GM19043 (cell line): ENCODE measurements around the gene ANGPTL8.

Source experiments
- ATAC-seq: cut with Tn5 transposase; IDR thresholded peaks from one replicate; pipeline ENCODE4 v1.9.1; 2021; ENCODE audit warnings: low read depth; ENCODE audit not compliant: unreplicated experiment

ANGPTL8 gene

DNA sequence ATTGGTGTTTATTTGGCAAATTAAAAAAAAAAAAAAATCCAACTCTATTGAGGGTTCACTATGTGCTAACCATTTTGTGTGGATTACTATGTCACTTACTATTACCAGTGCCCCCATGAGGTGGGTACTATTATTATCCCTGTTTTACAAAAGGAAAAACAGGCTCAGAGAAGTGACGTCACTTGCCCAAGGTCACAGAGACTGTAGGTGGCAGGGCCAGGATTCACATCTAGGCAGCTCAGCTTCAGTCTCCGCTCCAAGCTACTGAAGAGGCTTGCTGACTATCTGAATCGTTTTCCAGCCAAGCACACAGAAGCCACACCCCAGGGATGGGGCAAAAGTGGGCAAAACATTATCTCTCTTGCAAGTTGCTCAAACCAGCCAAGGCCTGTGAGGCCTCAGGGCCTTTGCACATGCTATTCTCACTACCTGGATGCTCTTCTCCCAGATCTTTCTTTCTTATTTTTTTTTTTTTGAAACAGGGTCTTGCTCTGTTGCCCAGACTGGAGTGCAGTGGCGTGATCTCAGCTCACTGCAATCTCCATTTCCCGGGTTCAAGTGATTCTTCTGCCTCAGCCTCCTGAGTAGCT, 4.8 kb upstream of the ANGPTL8 start:
- no peak for ATAC-seq

DNA sequence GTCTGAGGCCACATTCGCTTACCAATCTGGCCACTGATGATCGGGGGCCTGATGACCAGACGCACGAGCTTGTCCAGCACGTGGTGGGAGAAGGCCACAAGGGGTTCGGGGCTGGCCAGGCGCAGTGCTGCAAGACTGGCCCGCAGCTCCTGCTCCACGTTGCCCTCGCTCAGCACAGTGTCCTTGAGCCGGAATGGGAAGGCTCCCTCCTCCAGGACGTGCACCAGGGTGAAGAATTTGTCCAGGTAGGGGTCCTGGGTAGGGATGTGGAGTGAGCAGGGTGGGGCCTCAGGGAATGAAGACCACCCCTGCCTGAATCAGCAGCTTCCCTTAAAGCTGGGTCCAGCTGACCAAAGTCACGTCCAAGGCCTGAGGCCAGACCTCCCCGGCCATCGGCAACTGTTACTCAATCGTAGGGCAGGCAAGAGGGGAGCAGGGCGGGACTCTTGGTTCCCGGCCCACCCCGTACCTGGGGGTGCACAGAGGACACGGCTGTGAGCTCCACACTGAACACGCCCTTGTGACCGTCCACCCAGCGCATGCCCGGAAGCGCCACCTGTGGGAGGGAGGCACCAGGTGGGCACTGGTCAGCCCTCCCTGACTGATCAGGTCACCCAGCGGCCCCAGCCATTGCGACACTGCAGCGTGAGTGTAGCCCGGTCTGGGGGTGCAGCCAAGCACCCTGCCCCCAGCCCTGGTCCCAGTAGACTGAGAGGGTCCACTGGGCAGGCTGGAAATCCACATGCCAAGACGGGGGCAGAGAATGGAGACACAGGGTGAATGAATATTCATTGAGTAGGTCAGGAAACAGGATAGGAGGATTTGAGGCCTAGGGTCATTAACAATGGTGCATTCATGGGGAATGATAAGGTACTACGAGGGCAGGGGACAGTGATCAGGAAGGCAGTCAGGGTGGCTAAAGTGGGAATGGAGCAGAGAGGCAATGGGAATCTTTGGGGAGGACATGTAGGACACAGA, 2.8 kb upstream of the ANGPTL8 start:
- ATAC-seq: no peak

DNA sequence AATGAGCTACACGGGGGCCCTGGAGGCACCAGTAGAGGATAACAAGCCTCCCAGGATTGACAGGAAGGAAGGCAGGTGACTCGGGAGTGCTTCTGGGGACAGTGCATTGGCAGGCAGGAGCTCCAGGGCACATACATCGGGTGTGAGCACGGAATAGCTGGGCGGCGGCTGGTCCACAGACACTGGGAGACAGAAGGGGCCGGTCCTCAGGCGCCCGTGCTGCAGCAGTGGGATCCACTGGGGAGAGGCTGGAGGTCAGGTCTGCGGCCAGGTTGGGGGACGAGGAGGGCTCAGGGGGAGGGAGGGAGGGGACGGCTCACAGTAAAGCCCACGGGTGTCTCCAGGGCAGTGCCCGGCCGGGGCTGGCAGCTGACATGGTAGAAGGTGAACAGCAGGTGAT, 2.1 kb upstream of the ANGPTL8 start:
- no peak for ATAC-seq

DNA sequence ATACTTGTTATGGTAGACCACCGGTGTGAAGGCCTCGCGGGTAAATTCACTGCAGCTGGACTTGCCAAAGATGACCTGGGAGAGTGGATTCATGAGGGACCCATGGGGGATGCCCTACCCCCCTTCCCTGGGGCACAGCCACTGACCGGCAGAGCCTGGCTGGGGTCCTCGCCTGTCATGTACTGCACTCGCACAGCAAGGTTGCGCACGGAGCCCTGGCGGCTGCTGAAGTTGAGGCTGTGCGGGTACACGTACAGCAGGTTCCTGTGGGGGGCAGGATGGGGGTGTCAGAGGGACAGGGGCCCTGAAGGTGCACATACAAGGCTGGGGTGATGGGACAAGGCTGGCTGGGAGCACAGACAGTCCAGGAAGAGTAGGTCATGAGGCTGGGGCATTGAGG, 1.4 kb upstream of the ANGPTL8 start:
- ATAC-seq: no peak

DNA sequence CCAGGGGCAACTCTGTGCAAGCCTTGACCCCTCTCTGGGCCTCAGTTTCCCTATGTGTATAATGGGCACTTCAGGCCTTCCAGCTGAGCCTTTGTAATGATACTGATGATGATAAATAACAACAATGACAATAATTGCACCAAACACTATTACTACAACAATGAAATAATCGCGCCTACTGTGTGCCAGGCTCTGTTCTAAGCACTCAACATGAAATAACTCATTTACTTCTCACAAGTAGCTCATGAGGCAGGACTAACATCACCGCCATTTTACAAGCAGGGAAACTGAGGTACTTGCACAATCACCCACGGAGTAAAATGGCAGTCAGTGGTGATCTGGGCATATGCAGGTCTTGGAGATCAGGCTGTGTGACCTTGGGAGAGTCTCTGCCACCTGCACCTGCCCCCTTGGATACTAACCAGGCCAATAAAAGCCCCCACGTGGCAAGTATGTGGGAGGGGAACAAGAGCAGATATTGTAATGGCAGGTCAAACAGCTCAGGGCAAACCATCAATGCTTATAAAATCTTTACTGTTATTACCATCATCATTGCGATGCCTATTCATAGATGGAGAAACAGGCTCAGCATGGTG, 540 bp upstream of the ANGPTL8 start:
- no peak for ATAC-seq

DNA sequence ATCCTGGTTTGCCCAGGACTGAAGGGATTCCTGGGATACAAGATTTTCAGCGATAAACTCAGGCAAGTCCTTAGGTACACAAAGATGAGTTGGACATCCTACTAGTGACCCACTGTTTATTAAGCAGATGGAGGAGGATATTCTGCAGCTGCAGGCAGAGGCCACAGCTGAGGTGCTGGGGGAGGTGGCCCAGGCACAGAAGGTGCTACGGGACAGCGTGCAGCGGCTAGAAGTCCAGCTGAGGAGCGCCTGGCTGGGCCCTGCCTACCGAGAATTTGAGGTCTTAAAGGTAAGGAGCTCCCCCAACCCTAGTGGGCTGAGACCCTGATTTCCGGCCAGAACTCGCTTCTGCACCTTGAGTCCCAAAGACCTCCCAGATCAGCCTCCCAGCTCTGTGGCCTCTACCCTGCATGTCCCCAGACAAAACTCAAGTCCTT, 607 bp downstream of the ANGPTL8 start:
- no peak for ATAC-seq

DNA sequence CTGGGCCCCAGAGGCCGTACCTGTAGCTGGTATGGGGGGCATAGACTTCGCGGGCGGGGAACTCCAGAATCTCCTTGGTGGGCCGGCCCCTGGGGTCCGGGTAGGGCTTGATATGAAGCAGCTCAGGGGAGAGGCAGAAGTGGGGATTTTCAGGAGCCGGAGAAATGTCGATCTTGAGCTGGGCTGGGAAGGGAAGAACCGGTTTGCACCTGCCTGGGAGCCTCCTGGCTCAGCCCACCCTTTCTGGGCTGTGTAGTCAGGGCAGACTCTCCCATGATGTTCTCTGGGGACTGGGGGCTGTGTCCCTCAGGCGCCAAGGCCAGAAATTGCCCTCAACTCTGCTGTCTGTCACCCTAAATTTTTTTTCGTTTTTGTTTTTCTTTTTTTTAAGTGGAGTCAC, 2.6 kb downstream of the ANGPTL8 start:
- no peak for ATAC-seq

DNA sequence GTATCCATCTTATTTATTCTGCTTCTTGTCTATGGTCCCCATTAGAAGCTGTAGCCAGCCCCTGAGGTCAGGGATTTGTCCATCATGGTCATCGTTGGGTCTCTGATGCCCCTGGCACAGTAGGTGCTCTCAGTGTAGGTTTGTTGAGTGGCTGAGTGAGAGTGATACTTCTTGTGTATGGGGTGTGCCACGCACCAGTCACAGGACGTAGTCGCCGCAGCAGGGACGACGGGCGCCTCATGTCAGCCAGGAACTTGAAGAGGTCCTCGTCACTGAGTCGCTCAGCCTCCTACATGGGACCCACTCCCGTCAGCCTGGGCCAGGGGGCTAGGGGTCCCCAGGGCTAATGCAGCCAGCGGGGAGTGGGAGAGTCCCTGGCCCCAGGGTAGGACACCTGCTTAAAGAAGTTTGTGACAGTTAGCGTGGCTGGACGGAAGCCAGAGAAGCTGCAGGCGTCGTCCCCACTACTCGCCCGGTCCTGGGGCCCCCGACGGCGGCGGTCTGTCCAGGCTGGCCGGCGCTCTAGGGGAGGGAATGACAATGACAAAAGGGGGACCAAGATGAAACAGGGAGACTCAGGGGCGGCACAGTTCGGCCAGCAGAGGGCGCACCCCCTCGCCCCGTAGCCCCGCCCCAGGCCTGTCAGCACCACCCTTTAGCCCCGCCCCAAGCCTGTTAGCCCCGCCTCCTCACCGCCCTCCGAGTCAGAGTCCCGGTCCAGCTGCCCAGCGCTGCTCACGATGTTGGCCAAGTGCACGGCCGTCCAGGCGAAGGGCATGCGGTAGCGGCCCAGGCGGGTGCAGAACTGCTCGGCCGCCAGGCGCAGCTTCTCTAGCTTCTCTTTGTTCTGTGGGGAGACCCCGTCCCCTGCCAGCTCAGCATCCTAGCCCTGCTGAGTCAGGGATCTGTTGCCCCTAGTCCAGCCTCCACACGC, 3.7 kb downstream of the ANGPTL8 start:
- no peak for ATAC-seq

DNA sequence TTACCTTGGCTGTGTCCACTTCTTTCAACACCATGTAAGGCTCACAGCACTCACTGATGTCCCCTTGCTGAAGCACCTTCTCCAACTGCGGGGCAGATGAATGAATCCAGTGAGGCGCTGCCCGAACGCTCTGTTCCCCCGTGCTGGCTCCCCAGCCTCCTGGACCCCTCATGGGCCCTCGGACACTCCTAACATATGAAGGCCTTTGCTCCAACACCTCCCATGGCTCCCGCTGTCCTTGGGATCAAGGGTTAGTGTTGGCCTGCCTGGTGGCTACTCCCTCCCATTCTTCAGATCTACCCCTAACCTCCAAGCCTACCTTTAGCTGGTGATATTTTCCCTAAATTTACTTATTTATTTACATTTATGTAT, 4.4 kb downstream of the ANGPTL8 start:
- no peak for ATAC-seq

DNA sequence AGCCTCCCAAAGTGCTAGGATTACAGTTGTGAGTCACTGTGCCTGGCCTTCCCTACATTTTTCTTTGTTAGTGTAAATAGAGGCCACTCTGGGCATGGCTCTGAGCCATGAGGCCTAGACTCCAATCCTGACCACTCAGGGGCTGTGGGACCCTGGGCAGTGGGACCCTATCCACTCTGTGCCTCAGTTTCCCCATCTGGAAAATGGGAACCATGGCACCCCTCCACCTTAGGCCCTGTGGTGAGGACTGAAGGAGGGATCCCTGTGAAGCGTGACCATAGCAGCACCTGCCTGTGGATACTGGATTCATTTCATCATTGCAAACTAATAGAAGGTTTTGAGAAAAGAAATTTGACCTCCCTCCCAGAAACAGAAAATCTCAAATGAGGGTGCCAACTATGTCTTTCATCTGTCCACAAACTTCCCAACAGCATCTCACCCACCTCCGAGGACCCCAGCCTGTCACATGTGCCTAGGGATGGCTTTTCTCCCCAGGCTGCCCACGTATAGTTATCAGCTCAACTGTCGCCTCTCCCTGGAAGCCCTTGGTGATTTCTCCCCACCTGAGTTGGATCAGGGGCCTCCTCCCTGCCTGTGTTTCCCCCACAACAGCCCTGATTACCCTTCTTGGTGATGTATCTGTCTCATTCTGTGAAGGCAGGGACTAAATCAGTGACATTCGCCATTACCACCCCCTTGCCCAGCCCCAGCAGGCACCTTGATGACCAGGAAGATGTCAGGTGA, 5.6 kb downstream of the ANGPTL8 start:
- no peak for ATAC-seq

DNA sequence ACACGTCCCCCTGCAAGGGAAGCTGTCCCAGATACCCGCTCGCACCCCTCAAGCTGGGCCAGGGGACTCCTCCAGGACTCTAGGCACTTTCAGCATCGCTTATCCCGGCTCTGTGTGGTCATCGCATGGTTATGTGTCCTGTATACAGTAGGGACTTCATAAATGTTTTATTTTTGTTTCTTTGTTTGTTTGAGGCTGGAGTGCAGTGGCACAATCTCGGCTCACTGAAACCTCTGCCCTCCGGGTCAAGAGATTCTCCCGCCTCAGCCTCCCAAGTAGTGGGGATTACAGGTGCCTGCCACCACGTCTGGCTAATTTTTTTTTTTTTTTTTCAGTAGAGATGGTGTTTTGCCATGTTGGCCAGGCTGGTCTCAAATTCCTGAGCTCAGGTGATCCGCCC, 7.5 kb downstream of the ANGPTL8 start:
- no peak for ATAC-seq

DNA sequence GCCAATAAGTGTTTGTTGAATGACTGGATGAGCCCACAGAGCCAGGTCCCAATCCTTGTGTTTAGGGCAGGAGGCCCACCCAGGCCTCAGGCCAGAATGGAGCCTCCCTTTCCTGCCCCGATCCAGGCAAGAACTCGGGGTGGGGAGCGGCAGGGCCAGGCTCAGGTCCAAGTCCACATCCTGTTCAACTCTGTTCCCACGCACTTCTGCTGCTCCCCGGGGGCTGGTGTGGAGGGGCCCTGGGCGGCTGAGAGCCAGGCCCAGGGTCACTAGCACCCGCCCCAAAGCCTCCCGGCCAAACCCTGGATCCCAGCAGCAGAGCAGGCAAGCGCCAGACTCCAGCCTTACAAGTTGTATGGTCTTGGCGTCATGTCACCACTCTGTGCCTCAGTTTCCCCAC, 8.0 kb downstream of the ANGPTL8 start:
- no peak for ATAC-seq

DNA sequence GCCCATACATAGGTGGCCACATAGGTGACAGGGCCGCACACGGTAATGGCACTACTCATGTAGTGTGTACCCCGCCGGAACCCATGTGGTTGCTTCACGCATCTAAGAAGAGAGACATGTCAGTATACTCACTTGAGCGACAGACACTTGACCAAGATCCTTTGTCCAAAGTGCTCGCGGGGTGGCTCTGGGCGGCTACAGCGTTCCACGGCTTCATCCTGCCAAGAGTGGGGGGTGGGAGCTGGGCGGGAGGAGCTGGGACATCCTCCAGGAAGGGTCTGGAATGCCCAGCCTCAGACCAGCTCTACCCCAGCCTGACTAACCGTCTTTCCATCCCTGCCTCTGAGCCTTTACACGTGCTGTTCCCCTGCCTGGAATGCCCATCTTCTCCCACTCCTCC, 8.5 kb downstream of the ANGPTL8 start:
- ATAC-seq: no peak

DNA sequence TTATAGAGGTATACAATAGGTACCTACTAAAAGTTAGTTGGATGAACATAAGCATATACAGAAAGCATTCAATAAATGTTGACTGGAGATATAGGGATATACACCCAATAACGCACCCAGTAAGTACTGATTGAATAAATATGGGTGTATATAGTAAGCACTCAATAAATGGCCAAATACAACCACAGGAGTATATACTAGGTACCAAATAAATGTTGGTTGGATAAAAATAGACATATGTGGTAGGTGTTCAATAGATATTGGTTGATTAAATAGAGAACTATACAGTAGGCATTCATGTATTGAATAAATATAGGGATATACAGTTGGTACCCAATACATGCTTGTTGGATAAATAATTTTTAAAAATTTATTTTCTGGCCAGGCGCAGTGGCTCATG, 9.4 kb downstream of the ANGPTL8 start:
- ATAC-seq: no peak

DNA sequence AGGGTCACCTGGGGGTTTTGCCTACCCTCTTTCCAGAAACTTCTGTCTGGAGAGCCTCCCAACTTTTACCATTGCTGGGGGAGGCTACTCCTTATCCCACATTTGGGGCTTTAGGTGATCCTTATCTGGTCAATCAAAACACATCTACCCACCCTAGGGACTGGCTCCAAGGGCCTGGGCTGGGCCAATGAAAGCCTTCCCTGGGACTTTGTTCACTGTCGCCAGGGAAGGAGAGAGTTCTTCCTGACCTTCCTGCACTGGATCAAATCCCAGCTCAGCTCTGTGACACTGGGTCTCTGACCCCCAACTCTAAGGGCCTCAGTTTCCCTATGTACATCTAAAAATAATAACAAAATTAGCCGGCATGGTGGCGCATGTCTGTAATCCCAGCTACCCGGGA, 11.8 kb downstream of the ANGPTL8 start:
- no peak for ATAC-seq

DNA sequence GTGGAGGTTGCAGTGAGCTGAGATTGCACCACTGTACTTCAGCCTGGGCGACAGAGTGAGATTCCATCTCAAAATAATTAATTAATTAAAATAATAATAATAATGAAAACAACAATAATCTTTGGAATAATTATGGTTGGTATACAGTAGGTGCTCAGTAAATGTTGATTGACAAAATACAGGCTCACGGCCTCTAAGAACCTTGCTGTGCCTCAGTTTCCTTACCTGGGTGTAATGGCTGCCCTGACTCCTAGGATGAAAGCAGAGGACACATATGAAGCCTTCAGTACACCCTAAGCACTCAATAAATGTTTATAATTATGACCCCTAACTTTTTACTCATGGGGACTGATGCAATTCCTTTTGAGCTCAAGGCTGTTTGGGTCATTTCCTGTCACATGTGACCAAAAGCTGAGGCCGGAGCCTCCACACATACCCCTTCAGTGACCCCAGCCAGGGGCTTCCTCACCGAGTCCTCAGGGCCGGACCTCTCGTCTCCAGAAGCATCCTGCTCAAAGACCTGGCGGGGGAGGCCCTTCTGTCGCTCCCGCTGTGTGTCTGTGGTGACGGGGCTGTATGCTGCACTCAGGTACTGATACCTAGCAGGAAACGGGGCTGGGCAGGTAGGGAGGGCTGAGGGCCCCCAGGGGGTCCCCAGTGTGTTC, 12.4 kb downstream of the ANGPTL8 start:
- ATAC-seq: no peak

DNA sequence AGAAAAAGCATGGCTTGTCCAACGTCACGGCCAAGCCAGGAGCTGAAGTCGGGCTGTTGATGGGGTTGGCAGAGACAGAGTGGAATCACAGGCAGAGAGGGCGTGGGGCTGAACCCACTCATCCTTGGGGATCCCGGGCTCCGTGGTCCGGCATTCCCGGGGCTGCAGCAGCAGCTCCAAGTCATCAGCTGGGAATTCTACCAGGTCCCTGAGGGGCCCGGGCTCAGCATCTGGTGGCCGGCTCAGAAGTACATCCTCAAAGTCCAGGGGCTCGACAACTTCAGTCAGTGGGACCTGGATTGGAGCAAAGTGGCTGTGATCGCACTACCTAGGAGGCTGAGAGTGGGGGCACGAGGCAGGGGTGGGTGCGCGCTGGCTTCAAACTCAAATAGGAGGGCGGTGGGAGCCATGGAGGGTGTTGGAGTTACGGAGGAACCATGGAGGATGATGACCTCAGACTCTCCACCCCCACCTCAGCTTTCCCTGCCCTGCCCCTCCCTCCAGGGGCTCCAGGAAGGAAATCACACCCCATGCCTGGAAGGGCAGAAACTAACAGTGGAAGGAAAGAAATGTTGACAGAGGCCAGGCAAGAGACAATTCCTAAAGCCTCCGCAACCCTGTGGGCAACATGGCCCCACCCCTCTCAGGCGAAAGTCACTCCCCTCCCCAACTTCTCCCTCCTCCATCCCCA, 13.4 kb downstream of the ANGPTL8 start:
- ATAC-seq: no peak

DNA sequence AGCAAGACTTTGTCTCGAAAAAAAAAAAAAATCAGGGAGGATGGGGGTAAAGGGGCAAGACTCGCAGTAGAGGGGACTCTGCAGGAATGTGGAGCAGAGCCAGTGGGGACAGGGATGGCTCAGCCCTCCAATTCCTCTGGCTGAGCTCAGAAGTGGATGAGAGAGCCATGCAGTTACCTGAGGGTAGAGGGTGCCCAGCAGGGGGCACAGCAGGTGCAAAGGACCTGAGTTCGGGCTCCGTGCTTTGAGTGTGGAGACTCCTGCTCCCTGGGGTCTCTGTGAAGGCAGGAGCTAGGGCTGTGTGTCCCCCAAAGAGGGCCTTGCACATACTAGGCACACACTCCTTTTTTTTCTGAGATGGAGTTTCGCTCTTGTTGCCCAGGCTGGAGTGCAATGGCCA, 15.2 kb downstream of the ANGPTL8 start:
- ATAC-seq: no peak

DNA sequence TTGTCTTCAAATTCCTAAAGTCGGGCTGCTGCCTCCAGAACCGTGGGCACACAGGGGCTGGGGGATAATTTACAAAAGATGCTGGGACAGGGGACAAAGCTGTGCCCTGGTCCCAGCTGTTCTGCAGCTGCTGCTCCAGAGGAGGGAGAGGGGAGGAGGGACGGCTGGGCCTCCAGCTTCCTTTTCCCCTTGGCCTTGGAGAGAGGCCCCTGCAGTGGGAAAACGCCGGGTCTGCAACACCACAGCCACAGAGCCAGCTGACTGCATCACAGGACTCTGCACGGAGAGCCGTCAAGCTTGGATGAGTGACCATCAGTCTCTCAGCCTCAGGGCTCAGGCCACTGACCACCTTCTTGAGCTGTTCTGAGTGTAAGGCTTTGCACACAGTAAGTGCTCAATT, 16.8 kb downstream of the ANGPTL8 start:
- ATAC-seq: no peak
